HepG2 (cell line): ENCODE data around the gene NAA15. TPM values are rescaled to one million over a fixed set of nuclear protein-coding genes. Genes with fewer than 3 reads are reported as not detected.

Experiments used
- ATAC-seq: fragments of 200-7000 bp; cut with Tn5 transposase; 3 replicates; pipeline ENCODE4 v1.9.1; 2020; ENCODE audit warnings: mild to moderate bottlenecking, moderate library complexity
- BruUV-seq: library from RNA; stranded (reverse); fragments of 400-500 nt; replicated peaks from 2 replicates; lab custom pipeline; 2021; lab: Mats Ljungman, UMichigan
- CTCF ChIA-PET: fragments of 300-600 bp; formaldehyde crosslinking; extraction: SDS; loops from one replicate; lab custom pipeline; 2021; ENCODE audit warnings: low total read pairs, inconsistent platforms, low intra/inter-chr PET ratio; lab: Yijun Ruan, JAX
- POLR2A ChIA-PET: fragments of 350-600 bp; sonication (Branson Sonifier 250); formaldehyde crosslinking; loops from one replicate; lab custom pipeline; 2020; ENCODE audit warnings: antibody characterized with exemption, inconsistent platforms; lab: Yijun Ruan, JAX
- DNase-seq: peaks from one replicate; pipeline ENCODE4 v3.0.0-alpha.2; 2015; ENCODE audit warnings: low spot score
- FAIRE-seq: peaks from 3 replicates; lab custom pipeline; 2011; peaks lifted over from hg19 to GRCh38; lab: Jason Lieb, UNC
- H2AFZ ChIP-seq: one replicate; pipeline ENCODE4 v1.6.1; 2011; ENCODE audit warnings: low read length, inconsistent platforms
- H3K27ac ChIP-seq: fragments of 300-600 bp; 3 replicates; pipeline ENCODE4 v1.8.0; 2011; ENCODE audit warnings: mixed run types, mild to moderate bottlenecking, mixed read lengths, low read length, inconsistent platforms; ENCODE audit not compliant: insufficient read depth; ENCODE audit errors: extremely low read length
- H3K27me3 ChIP-seq, 2 experiments: fragments of 200-600 bp in 1 of 2; 2 replicates in 1 of 2; 3 replicates in 1 of 2; pipeline versions ENCODE4 v1.6.0 to v1.8.0; 2011; ENCODE audit warnings: low read length in 2 of 2, mild to moderate bottlenecking in 2 of 2, moderate library complexity in 2 of 2, inconsistent platforms in 1 of 2; ENCODE audit not compliant: insufficient read depth in 2 of 2, control insufficient read depth in 1 of 2
- H3K36me3 ChIP-seq, 2 experiments: fragments of 200-600 bp in 1 of 2; replicated peaks in 1 of 2; 2 replicates in 1 of 2; 3 replicates in 1 of 2; pipeline versions ENCODE4 v1.5.1 to v1.8.0; 2011; ENCODE audit warnings: low read length in 2 of 2, inconsistent platforms in 1 of 2; ENCODE audit not compliant: insufficient read depth in 2 of 2, control insufficient read depth in 1 of 2
- H3K4me1 ChIP-seq: 2 replicates; pipeline ENCODE4 v1.5.1; 2012; ENCODE audit warnings: low read length, inconsistent platforms; ENCODE audit not compliant: insufficient read depth
- H3K4me2 ChIP-seq: 2 replicates; pipeline ENCODE4 v1.6.0; 2011; ENCODE audit warnings: low read depth, low read length, inconsistent platforms
- H3K4me3 ChIP-seq, 3 experiments: fragments of 200-600 bp in 1 of 3; sonication (generic), shearing (Covaris generic) in 1 of 3; replicated peaks in 1 of 3; 2 replicates each; pipeline ENCODE4 v1.5.1; 2011 to 2016; ENCODE audit warnings: low read length in 3 of 3, inconsistent platforms in 2 of 3, low read depth in 2 of 3, mild to moderate bottlenecking in 2 of 3, control low read depth in 1 of 3, mixed read lengths in 1 of 3; ENCODE audit not compliant: insufficient read depth in 1 of 3
- H3K79me2 ChIP-seq: one replicate; pipeline ENCODE4 v1.6.1; 2011; ENCODE audit warnings: low read length, inconsistent platforms; ENCODE audit not compliant: insufficient read depth
- H3K9ac ChIP-seq: 2 replicates; pipeline ENCODE4 v1.6.0; 2011; ENCODE audit warnings: mild to moderate bottlenecking, low read depth, low read length, inconsistent platforms; ENCODE audit not compliant: insufficient read depth
- H3K9me3 ChIP-seq: 2 replicates; pipeline ENCODE4 v1.5.1; 2012; ENCODE audit warnings: mild to moderate bottlenecking, low read length
- H4K20me1 ChIP-seq: 2 replicates; pipeline ENCODE4 v1.6.0; 2011; ENCODE audit warnings: inconsistent platforms, mild to moderate bottlenecking, low read length, moderate library complexity; ENCODE audit not compliant: insufficient read depth
- AHDC1 ChIP-seq: sonication (generic); formaldehyde crosslinking; IDR thresholded peaks from 2 replicates; pipeline ENCODE4 v1.5.1; 2020; ENCODE audit warnings: mild to moderate bottlenecking, missing genetic modification reagents, borderline replicate concordance
- REL ChIP-seq: sonication (generic); formaldehyde crosslinking; conservative IDR thresholded peaks from 2 replicates; pipeline ENCODE4 v1.8.0; 2022; ENCODE audit warnings: mild to moderate bottlenecking, missing genetic modification reagents, moderate library complexity
- SIX4 ChIP-seq: sonication (generic); formaldehyde crosslinking; IDR thresholded peaks from 2 replicates; pipeline ENCODE4 v1.4.0; 2020; ENCODE audit warnings: missing genetic modification reagents
- XRCC5 ChIP-seq: fragments of 200-400 bp; formaldehyde crosslinking; optimal IDR thresholded peaks from 2 replicates; pipeline ENCODE3; 2017; ENCODE audit warnings: mild to moderate bottlenecking, low read length
- ZBTB14 ChIP-seq: sonication (generic); formaldehyde crosslinking; IDR thresholded peaks from 2 replicates; pipeline ENCODE4 v1.4.0; 2020; ENCODE audit warnings: missing genetic modification reagents
- ZFP1 ChIP-seq: IDR thresholded peaks from 2 replicates; pipeline ENCODE4 v1.6.1; 2016
- ZNF550 ChIP-seq: sonication (generic); formaldehyde crosslinking; IDR thresholded peaks from 2 replicates; pipeline ENCODE4 v1.4.0; 2020; ENCODE audit warnings: mild to moderate bottlenecking, missing genetic modification reagents, borderline replicate concordance
- ZNF841 ChIP-seq: sonication (generic); formaldehyde crosslinking; IDR thresholded peaks from 2 replicates; pipeline ENCODE4 v1.8.1; 2023; ENCODE audit warnings: missing genetic modification reagents, borderline replicate concordance
- in situ Hi-C: cut with HindIII; loops from 2 replicates; pipeline ENCODE4 v1.10.0; 2017; ENCODE audit warnings: low pct_unique_long_range_greater_than_20kb; ENCODE audit not compliant: extremely low pct_ligation_motif_present
- intact Hi-C: fragments of 100-400 bp; cut with micrococcal nuclease; formaldehyde crosslinking; loops from one replicate; pipeline ENCODE4 v1.10.0; 2022; ENCODE audit not compliant: unreplicated experiment
- polyA plus RNA-seq, 8 experiments: library from polyadenylated mRNA; depleted of rRNA in 3 of 8; stranded (reverse) in 7 of 8; unstranded in 1 of 8; fragments of >200 nt; fragmentation: Illumina TruSeq in 4 of 8; extraction: Trizol in 4 of 8; gene quantifications; 2 replicates each; pipeline versions ENCODE4 v1.2.1 to v1.2.3, GENCODE V29; 2011 to 2016; ENCODE audit warnings: low read depth in 4 of 8, missing spikeins in 1 of 8, mixed read lengths in 1 of 8; ENCODE audit not compliant: insufficient read depth in 1 of 8
- total RNA-seq, 5 experiments: library from RNA; depleted of rRNA; stranded (reverse); fragments of >200 nt; fragmentation: Illumina TruSeq; extraction: Trizol; gene quantifications; 2 replicates each; pipeline ENCODE4 v1.2.3, GENCODE V29; 2016; ENCODE audit warnings: low read depth in 1 of 5

Gene NAA15
- total and polyA plus RNA-seq, 2 of the 13 experiments (the other 11 are each of a cell fraction or from before 2014, with no cell fraction given), result 6.2 to 50.2 TPM

GRCh38 chr4:139253046-139253445, 48.3 kb upstream of the NAA15 start:
- CTCF ChIA-PET, result no interaction called here
- in situ Hi-C loops (no loop called here), intact Hi-C loops (no loop called here)
- no peak overlapping the region for H3K4me3 ChIP-seq
- DNase-seq (no peak), FAIRE-seq (no peak), ATAC-seq (no peak)
- POLR2A ChIA-PET, result no interaction called here
- no peak overlapping the region for H3K9ac ChIP-seq
- no peaks in the 10 kb centered on the region for H3K9me3 ChIP-seq
- no TSS peak for BruUV-seq
- H3K4me2 ChIP-seq, result no peak overlapping the region
- no peak for TF ChIP-seq XRCC5
- TF ChIP-seq ZNF550, result no peak
- TF ChIP-seq ZNF841, result no peak
- TF ChIP-seq SIX4 (CRISPR knock-in tag), result no peak
- TF ChIP-seq ZFP1 (CRISPR knock-in tag), result no peak
- no peak for TF ChIP-seq ZBTB14 (CRISPR knock-in tag)
- no peak for TF ChIP-seq AHDC1 (CRISPR knock-in tag)
- TF ChIP-seq REL (CRISPR knock-in tag), result no peak
- no peak overlapping the region for H3K27ac ChIP-seq
- H3K36me3 ChIP-seq, result no peaks in the 10 kb centered on the region
- H3K27me3 ChIP-seq, result no peaks in the 10 kb centered on the region
- peaks cover 16% of the 10 kb centered on the region; the same call in 1 of the 2 replicates for H3K4me1 ChIP-seq
- H3K79me2 ChIP-seq, result no peaks in the 10 kb centered on the region
- no peak overlapping the region for H2AFZ ChIP-seq
- no peaks in the 10 kb centered on the region for H4K20me1 ChIP-seq
